Measurements from ENCODE around the gene ZNF658.
"Not testable (repeated sequence)": the region's sequence is repeated elsewhere in the genome, so short reads cannot be mapped to it uniquely, and the experiment has no call there.

- TF ChIP-seq CTCF, POLR2AphosphoS5 (IDR thresholded peaks at IDR 0.05): not testable (repeated sequence)
Observed at GRCh38 chr9:66938322-66938721, 37.8 kb downstream of the ZNF658 start.

Data from breast epithelium (tissue), 3 donors.